Measurements from ENCODE around the gene AUTS2.

- TF ChIP-seq REST (IDR thresholded peaks at IDR 0.05; ENCODE audit: borderline replicate concordance) (no peak), REST (CRISPR knock-in tag; IDR thresholded peaks at IDR 0.05; ENCODE audit: low read depth) (no peak), MAZ (CRISPR knock-in tag; conservative IDR thresholded peaks at IDR 0.05 in 1 of 2, IDR thresholded peaks at IDR 0.05 in 1 of 2) (no peak)
Measured at GRCh38 chr7:70000737-70001348, 402.6 kb downstream of the AUTS2 start.
